Measurements from ENCODE around the gene SKOR1.
A peak's percentile ranks its signal among the peaks of the same experiment; 100 is the strongest.

Gene SKOR1

GRCh38 chr15:67824976-67825880 lies at the start of gene SKOR1:
Gene SKOR1 (plus strand): TSS chr15:67825509. CDS start chr15:67825603, 94 bp downstream.
- DNase-seq, result no peak

- DNase-seq, result no peak
Measured at GRCh38 chr15:67775998-67776397, 49.3 kb upstream of the SKOR1 start.

GRCh38 chr15:67776600-67776999 lies 48.7 kb upstream of the SKOR1 start:
- no peak for DNase-seq

- DNase-seq, result no peak
Measured at GRCh38 chr15:67777071-67777470, 48.2 kb upstream of the SKOR1 start.

GRCh38 chr15:67777773-67778172 lies 47.5 kb upstream of the SKOR1 start:
- no peak for DNase-seq

- no peak for DNase-seq
Measured at GRCh38 chr15:67778968-67779548, 46.3 kb upstream of the SKOR1 start.

- no peak for DNase-seq
Measured at GRCh38 chr15:67779549-67780111, 45.7 kb upstream of the SKOR1 start.

GRCh38 chr15:67781061-67781460 lies 44.2 kb upstream of the SKOR1 start:
- no peak for DNase-seq

GRCh38 chr15:67781907-67782690 lies 43.2 kb upstream of the SKOR1 start:
- peak; percentile 95 for DNase-seq

- no peak for DNase-seq
Measured at GRCh38 chr15:67782691-67782991, 42.7 kb upstream of the SKOR1 start.

GRCh38 chr15:67783303-67783702 lies 42.0 kb upstream of the SKOR1 start:
- DNase-seq, result peak; percentile 70

GRCh38 chr15:67784090-67784781 lies 41.1 kb upstream of the SKOR1 start:
- no peak for DNase-seq

GRCh38 chr15:67784856-67785430 lies 40.4 kb upstream of the SKOR1 start:
- DNase-seq, result no peak

GRCh38 chr15:67785431-67785830 lies 39.9 kb upstream of the SKOR1 start:
- no peak for DNase-seq

- DNase-seq, result no peak
Measured at GRCh38 chr15:67786646-67787045, 38.7 kb upstream of the SKOR1 start.

GRCh38 chr15:67788986-67789385 lies 36.3 kb upstream of the SKOR1 start:
- no peak for DNase-seq

- no peak for DNase-seq
Measured at GRCh38 chr15:67790610-67791319, 34.5 kb upstream of the SKOR1 start.

GRCh38 chr15:67792250-67792942 lies 32.9 kb upstream of the SKOR1 start:
- no peak for DNase-seq

- DNase-seq, result no peak
Measured at GRCh38 chr15:67794832-67795574, 30.3 kb upstream of the SKOR1 start.
